WTC11 (cell line): ENCODE data around the gene NFS1. TPM values are rescaled to one million over a fixed set of nuclear protein-coding genes. Genes with fewer than 3 reads are reported as not detected.

Experiments used
- CBFB ChIP-seq: sonication (generic); formaldehyde crosslinking; IDR thresholded peaks from 2 replicates; pipeline ENCODE4 v1.8.1; 2022; ENCODE audit warnings: mild to moderate bottlenecking, low read depth, missing genetic modification reagents
- CREB1 ChIP-seq: sonication (generic); formaldehyde crosslinking; IDR thresholded peaks from 2 replicates; pipeline ENCODE4 v1.8.0; 2023; ENCODE audit warnings: mild to moderate bottlenecking, missing genetic modification reagents
- CREM ChIP-seq: sonication (generic); formaldehyde crosslinking; IDR thresholded peaks from 2 replicates; pipeline ENCODE4 v1.8.1; 2022; ENCODE audit warnings: mild to moderate bottlenecking, missing genetic modification reagents, moderate library complexity
- ELF4 ChIP-seq: sonication (generic); formaldehyde crosslinking; IDR thresholded peaks from 2 replicates; pipeline ENCODE4 v1.8.1; 2022; ENCODE audit warnings: low read depth, mild to moderate bottlenecking, moderate library complexity, missing genetic modification reagents
- ERG ChIP-seq: fragments of 250-450 bp; sonication (Bioruptor Pico); IDR thresholded peaks from 2 replicates; pipeline ENCODE4 v1.8.0; 2021; ENCODE audit warnings: mild to moderate bottlenecking
- ESRRA ChIP-seq: sonication (generic); formaldehyde crosslinking; IDR thresholded peaks from 2 replicates; pipeline ENCODE4 v1.8.1; 2022; ENCODE audit warnings: mild to moderate bottlenecking, missing genetic modification reagents, borderline replicate concordance
- ETV6 ChIP-seq: sonication (generic); formaldehyde crosslinking; IDR thresholded peaks from 2 replicates; pipeline ENCODE4 v1.8.1; 2022; ENCODE audit warnings: mild to moderate bottlenecking, missing genetic modification reagents
- FOXP4 ChIP-seq: sonication (generic); formaldehyde crosslinking; IDR thresholded peaks from 2 replicates; pipeline ENCODE4 v1.8.0; 2022; ENCODE audit warnings: mild to moderate bottlenecking, missing genetic modification reagents
- HMGXB4 ChIP-seq: sonication (generic); formaldehyde crosslinking; IDR thresholded peaks from 2 replicates; pipeline ENCODE4 v1.8.1; 2023; ENCODE audit warnings: mild to moderate bottlenecking, moderate library complexity, missing genetic modification reagents
- IRF1 ChIP-seq: sonication (generic); formaldehyde crosslinking; IDR thresholded peaks from 2 replicates; pipeline ENCODE4 v1.8.0; 2023; ENCODE audit warnings: missing genetic modification reagents
- JUN ChIP-seq: sonication (generic); formaldehyde crosslinking; IDR thresholded peaks from 2 replicates; pipeline ENCODE4 v1.8.0; 2023; ENCODE audit warnings: mild to moderate bottlenecking, missing genetic modification reagents
- MAX ChIP-seq: sonication (generic); formaldehyde crosslinking; IDR thresholded peaks from 2 replicates; pipeline ENCODE4 v1.8.0; 2022; ENCODE audit warnings: mild to moderate bottlenecking, missing genetic modification reagents
- MYBL2 ChIP-seq: sonication (generic); formaldehyde crosslinking; IDR thresholded peaks from 2 replicates; pipeline ENCODE4 v1.8.1; 2023; ENCODE audit warnings: mild to moderate bottlenecking, moderate library complexity, missing genetic modification reagents
- NFYB ChIP-seq: sonication (generic); formaldehyde crosslinking; conservative IDR thresholded peaks from 2 replicates; pipeline ENCODE4 v1.8.0; 2022; ENCODE audit warnings: low read depth, missing genetic modification reagents
- NR1H2 ChIP-seq: sonication (generic); formaldehyde crosslinking; IDR thresholded peaks from 2 replicates; pipeline ENCODE4 v1.9.0; 2021; ENCODE audit warnings: mild to moderate bottlenecking, moderate library complexity, missing genetic modification reagents
- NR2C2 ChIP-seq: sonication (generic); formaldehyde crosslinking; IDR thresholded peaks from 2 replicates; pipeline ENCODE4 v1.8.0; 2022; ENCODE audit warnings: mild to moderate bottlenecking, missing genetic modification reagents
- PREB ChIP-seq: sonication (generic); formaldehyde crosslinking; IDR thresholded peaks from 2 replicates; pipeline ENCODE4 v1.8.1; 2022; ENCODE audit warnings: mild to moderate bottlenecking, missing genetic modification reagents, moderate library complexity, borderline replicate concordance
- SP1 ChIP-seq: sonication (generic); formaldehyde crosslinking; conservative IDR thresholded peaks from 2 replicates; pipeline ENCODE4 v1.8.1; 2022; ENCODE audit warnings: missing genetic modification reagents
- TEAD4 ChIP-seq: sonication (generic); formaldehyde crosslinking; IDR thresholded peaks from 2 replicates; pipeline ENCODE4 v1.8.0; 2022; ENCODE audit warnings: mild to moderate bottlenecking, missing genetic modification reagents
- ZNF232 ChIP-seq: sonication (generic); formaldehyde crosslinking; IDR thresholded peaks from 2 replicates; pipeline ENCODE4 v1.8.0; 2022; ENCODE audit warnings: mild to moderate bottlenecking, missing genetic modification reagents
- ZNF281 ChIP-seq: sonication (generic); formaldehyde crosslinking; IDR thresholded peaks from 2 replicates; pipeline ENCODE4 v1.8.0; 2023; ENCODE audit warnings: mild to moderate bottlenecking, missing genetic modification reagents
- ZNF317 ChIP-seq: sonication (generic); formaldehyde crosslinking; IDR thresholded peaks from 2 replicates; pipeline ENCODE4 v1.8.1; 2023; ENCODE audit warnings: low read depth, mild to moderate bottlenecking, moderate library complexity, missing genetic modification reagents, borderline replicate concordance
- ZNF425 ChIP-seq: fragments of 250-450 bp; sonication (Bioruptor Pico); conservative IDR thresholded peaks from 2 replicates; pipeline ENCODE4 v1.9.0; 2021; ENCODE audit warnings: mild to moderate bottlenecking
- ZSCAN18 ChIP-seq: fragments of 250-450 bp; sonication (Bioruptor Pico); IDR thresholded peaks from 2 replicates; pipeline ENCODE4 v2.1.2; 2022; ENCODE audit warnings: mild to moderate bottlenecking, moderate library complexity
- total RNA-seq: library from RNA; stranded (reverse); gene quantifications from 3 replicates; pipeline ENCODE4 v1.2.3, GENCODE V29; 2021

NFS1 gene
- total RNA-seq, 1 experiment from 2014 or later: 36.1 TPM

- TF ChIP-seq ERG (CRISPR knock-in tag) (no peak), PREB (CRISPR knock-in tag) (no peak), NR2C2 (CRISPR knock-in tag) (no peak), ELF4 (CRISPR knock-in tag) (no peak), JUN (peak; percentile 6; the same call in 1 of the 2 replicates), MAX (CRISPR knock-in tag) (peak; percentile 87), CREM (CRISPR knock-in tag) (peak; percentile 84; the same call in 1 of the 2 replicates), ZNF281 (peak; percentile 96), CBFB (CRISPR knock-in tag) (no peak), ZNF425 (CRISPR knock-in tag) (no peak), ZNF317 (CRISPR knock-in tag) (no peak), TEAD4 (CRISPR knock-in tag) (no peak), CREB1 (CRISPR knock-in tag) (no peak), NR1H2 (CRISPR knock-in tag) (no peak; the same call in 1 of the 2 replicates), SP1 (peak; percentile 83), MYBL2 (CRISPR knock-in tag) (peak; percentile 60; the same call in 1 of the 2 replicates), HMGXB4 (no peak; the same call in 1 of the 2 replicates), IRF1 (CRISPR knock-in tag) (0 out of 2 replicates have a peak, but pooled peaks have one; percentile 29), ESRRA (CRISPR knock-in tag) (no peak; the same call in 1 of the 2 replicates), ZNF232 (CRISPR knock-in tag) (peak; percentile 63; the same call in 1 of the 2 replicates), ETV6 (CRISPR knock-in tag) (peak; percentile 73; the same call in 1 of the 2 replicates), ZSCAN18 (CRISPR knock-in tag) (no peak), FOXP4 (CRISPR knock-in tag) (no peak), NFYB (CRISPR knock-in tag) (peak; percentile 91)
These were observed 43.0 kb upstream of the NFS1 start, which contains the start of gene RBM39 (continued) for GRCh38 chr20:35741892-35742740.
